Karpas-422 (cell line): Measurements from ENCODE around the gene B4GALT7. TPM values are rescaled to one million over a fixed set of nuclear protein-coding genes. Genes with fewer than 3 reads are reported as not detected.

Source experiments
- DNase-seq: peaks from one replicate; pipeline ENCODE4 v3.0.0-alpha.2; 2015
- H2AFZ ChIP-seq: fragments of 200-600 bp; sonication (generic); 2 replicates; pipeline ENCODE4 v1.6.1; 2014; ENCODE audit warnings: antibody characterized with exemption, low read length, mixed read lengths
- H3K27ac ChIP-seq: fragments of 200-600 bp; sonication (generic); 2 replicates; pipeline ENCODE4 v1.5.1; 2014; ENCODE audit warnings: mild to moderate bottlenecking, low read length, moderate library complexity
- H3K27me3 ChIP-seq: fragments of 200-600 bp; sonication (generic); 2 replicates; pipeline ENCODE4 v1.6.1; 2014; ENCODE audit warnings: low read length, mixed read lengths
- H3K36me3 ChIP-seq: fragments of 200-600 bp; sonication (generic); 2 replicates; pipeline ENCODE4 v1.6.1; 2014; ENCODE audit warnings: low read length, mixed read lengths; ENCODE audit not compliant: insufficient read depth
- H3K4me1 ChIP-seq: fragments of 200-600 bp; sonication (generic); 2 replicates; pipeline ENCODE4 v1.6.1; 2014; ENCODE audit warnings: mild to moderate bottlenecking, low read length, mixed read lengths
- H3K4me2 ChIP-seq: fragments of 200-600 bp; sonication (generic); 2 replicates; pipeline ENCODE4 v1.6.1; 2014; ENCODE audit warnings: low read length, low read depth, mild to moderate bottlenecking; ENCODE audit not compliant: poor library complexity, severe bottlenecking
- H3K4me3 ChIP-seq: fragments of 200-600 bp; sonication (generic); 2 replicates; pipeline ENCODE4 v1.5.1; 2014; ENCODE audit warnings: mild to moderate bottlenecking, antibody characterized with exemption, low read length, mixed read lengths
- H3K79me2 ChIP-seq: fragments of 200-600 bp; sonication (generic); 2 replicates; pipeline ENCODE4 v1.6.1; 2014; ENCODE audit warnings: mild to moderate bottlenecking, low read length, mixed read lengths
- H3K9ac ChIP-seq: fragments of 200-600 bp; sonication (generic); 2 replicates; pipeline ENCODE4 v1.6.0; 2014; ENCODE audit warnings: low read length
- H3K9me2 ChIP-seq: fragments of 200-600 bp; sonication (generic), shearing (Covaris generic); replicated peaks from 2 replicates; pipeline ENCODE4 v1.6.0; 2014; ENCODE audit warnings: mild to moderate bottlenecking, low read length, moderate library complexity; ENCODE audit not compliant: insufficient read depth
- H3K9me3 ChIP-seq: fragments of 300-700, 200-600 bp; sonication (generic); 2 replicates; pipeline ENCODE4 v1.6.1; 2014; ENCODE audit warnings: low read length, mixed read lengths
- H4K20me1 ChIP-seq: fragments of 200-600 bp; sonication (generic); 2 replicates; pipeline ENCODE4 v1.6.1; 2014; ENCODE audit warnings: mild to moderate bottlenecking, antibody characterized with exemption, low read length, low read depth; ENCODE audit not compliant: insufficient read depth
- total RNA-seq: library from RNA; depleted of rRNA; stranded (reverse); fragments of >200 nt; shearing (Covaris generic); gene quantifications from 2 replicates; pipeline ENCODE4 v1.2.3, GENCODE V29; 2014; ENCODE audit warnings: low replicate concordance

B4GALT7 gene
- total RNA-seq, 1 experiment from 2014 or later, result 24.8 TPM

GRCh38 chr5:177607452-177608192 is 7.7 kb downstream of the B4GALT7 start:
- Histone ChIP-seq H3K27me3 (no peaks in the 10 kb centered on the region), H3K4me3 (no peak overlapping the region), H4K20me1 (no peaks in the 10 kb centered on the region), H3K79me2 (peaks cover 5% of the 10 kb centered on the region; the same call in 1 of the 2 replicates), H3K9me2 (no peaks in the 10 kb centered on the region), H2AFZ (no peak overlapping the region), H3K27ac (no peak overlapping the region), H3K36me3 (no peaks in the 10 kb centered on the region; the same call in 1 of the 2 replicates), H3K4me1 (no peaks in the 10 kb centered on the region), H3K9ac (no peak overlapping the region), H3K9me3 (no peaks in the 10 kb centered on the region), H3K4me2 (no peak overlapping the region)
- peak; percentile 78 for DNase-seq

GRCh38 chr5:177608243-177609075 is 8.5 kb downstream of the B4GALT7 start:
- H3K27ac ChIP-seq, result no peak overlapping the region
- H3K79me2 ChIP-seq, result peaks cover 1% of the 10 kb centered on the region; the same call in 1 of the 2 replicates
- no peak overlapping the region for H3K4me2 ChIP-seq
- no peaks in the 10 kb centered on the region for H4K20me1 ChIP-seq
- no peak overlapping the region for H3K4me3 ChIP-seq
- no peak overlapping the region for H3K9ac ChIP-seq
- no peaks in the 10 kb centered on the region for H3K9me3 ChIP-seq
- H3K36me3 ChIP-seq, result no peaks in the 10 kb centered on the region; the same call in 1 of the 2 replicates
- H3K27me3 ChIP-seq, result no peaks in the 10 kb centered on the region
- H2AFZ ChIP-seq, result no peak overlapping the region
- DNase-seq, result no peak
- H3K9me2 ChIP-seq, result no peaks in the 10 kb centered on the region
- H3K4me1 ChIP-seq, result no peaks in the 10 kb centered on the region

- H3K9ac ChIP-seq, result no peak overlapping the region
Measured at GRCh38 chr5:177609076-177610059, 9.4 kb downstream of the B4GALT7 start.

DNA sequence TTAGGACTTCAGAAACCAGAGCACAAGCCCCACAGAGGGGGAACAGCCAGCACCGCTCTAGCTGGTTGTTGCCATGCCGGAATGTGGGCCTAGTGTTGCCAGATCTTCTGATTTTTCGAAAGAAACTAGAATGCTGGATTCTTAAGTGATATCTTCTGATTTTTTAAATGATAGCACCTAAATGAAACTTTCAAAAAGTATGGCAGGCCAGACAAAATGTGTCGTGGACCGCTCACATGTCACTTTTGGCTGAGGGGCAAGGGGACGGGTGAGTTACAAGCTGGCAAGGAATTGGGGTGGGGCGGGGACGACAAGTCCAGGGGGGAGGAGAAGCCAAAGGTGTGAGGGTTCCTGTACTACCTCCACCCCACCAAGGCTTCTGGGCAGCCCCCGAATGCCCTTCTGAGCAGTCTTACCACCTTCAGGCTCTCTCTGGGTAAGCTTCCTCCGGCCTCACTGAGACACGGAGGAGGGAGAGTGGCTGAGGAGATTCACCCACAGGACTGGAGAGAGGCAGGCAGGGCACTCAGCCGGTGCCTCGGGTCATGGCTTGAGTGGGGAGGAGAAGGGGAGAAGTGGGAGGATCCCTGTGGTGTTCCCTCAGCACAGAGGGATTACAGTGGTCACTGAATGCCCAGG is 10.3 kb downstream of the B4GALT7 start:
- no peak overlapping the region for H3K9ac ChIP-seq
- H3K79me2 ChIP-seq, result no peaks in the 10 kb centered on the region
- DNase-seq, result no peak

More at GRCh38 chr5:177609076-177610059, 9.4 kb downstream of the B4GALT7 start:
- DNase-seq, result peak; percentile 37
- Histone ChIP-seq H4K20me1 (no peaks in the 10 kb centered on the region), H2AFZ (no peak overlapping the region), H3K36me3 (no peaks in the 10 kb centered on the region; the same call in 1 of the 2 replicates), H3K4me2 (no peak overlapping the region), H3K4me1 (no peaks in the 10 kb centered on the region), H3K27ac (no peak overlapping the region), H3K27me3 (no peaks in the 10 kb centered on the region), H3K4me3 (no peak overlapping the region), H3K9me2 (no peaks in the 10 kb centered on the region), H3K79me2 (no peaks in the 10 kb centered on the region), H3K9me3 (no peaks in the 10 kb centered on the region)

DNA sequence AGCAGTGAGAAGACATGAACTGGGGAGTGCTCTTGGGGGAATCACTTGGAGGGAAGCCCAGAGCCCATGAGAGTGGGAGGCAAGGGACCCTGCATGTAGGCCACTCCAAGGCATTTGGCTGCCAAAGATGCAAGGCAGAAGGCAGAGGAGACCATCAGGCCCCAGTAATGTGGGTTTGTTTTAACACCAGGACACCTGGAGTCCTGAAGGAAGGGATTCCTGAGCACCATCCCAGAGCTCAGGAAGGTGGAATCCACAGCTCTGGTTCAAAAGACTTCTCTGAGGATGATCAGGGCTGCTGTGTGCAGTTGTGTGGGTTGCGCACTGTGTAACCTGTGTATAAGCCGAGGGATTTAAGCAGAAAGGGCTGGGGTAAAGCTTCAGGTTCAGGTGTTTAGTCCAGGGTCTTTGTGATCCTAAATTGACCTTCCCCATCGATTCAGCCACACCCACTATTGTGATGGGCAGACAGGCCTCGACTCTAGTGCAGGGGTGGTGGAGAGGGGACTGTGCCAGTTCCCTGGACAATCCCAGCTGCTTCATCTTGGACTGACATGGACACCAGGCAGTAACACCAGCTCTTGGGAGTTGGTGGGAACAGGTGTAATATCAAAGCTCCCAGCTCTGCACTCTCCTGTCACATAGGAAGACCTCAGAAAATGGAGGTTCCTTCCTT is 11.0 kb downstream of the B4GALT7 start:
- DNase-seq, result peak; percentile 41
- Histone ChIP-seq H3K79me2 (no peaks in the 10 kb centered on the region), H3K4me1 (no peaks in the 10 kb centered on the region), H3K27me3 (no peaks in the 10 kb centered on the region), H3K36me3 (no peaks in the 10 kb centered on the region; the same call in 1 of the 2 replicates), H3K9me2 (no peaks in the 10 kb centered on the region), H3K4me2 (no peak overlapping the region), H2AFZ (no peak overlapping the region), H4K20me1 (no peaks in the 10 kb centered on the region), H3K4me3 (no peak overlapping the region), H3K27ac (no peak overlapping the region), H3K9me3 (no peaks in the 10 kb centered on the region), H3K9ac (no peak overlapping the region)

More for the DNA sequence above, 10.3 kb downstream of the B4GALT7 start:
- H3K4me3 ChIP-seq, result no peak overlapping the region
- H3K27ac ChIP-seq, result no peak overlapping the region
- no peak overlapping the region for H3K4me2 ChIP-seq
- H3K36me3 ChIP-seq, result no peaks in the 10 kb centered on the region; the same call in 1 of the 2 replicates
- no peaks in the 10 kb centered on the region for H3K9me2 ChIP-seq
- H3K4me1 ChIP-seq, result no peaks in the 10 kb centered on the region
- H4K20me1 ChIP-seq, result no peaks in the 10 kb centered on the region
- H2AFZ ChIP-seq, result no peak overlapping the region
- H3K27me3 ChIP-seq, result no peaks in the 10 kb centered on the region
- no peaks in the 10 kb centered on the region for H3K9me3 ChIP-seq

- no peaks in the 10 kb centered on the region for H3K27me3 ChIP-seq
- H3K4me1 ChIP-seq, result no peaks in the 10 kb centered on the region
- H2AFZ ChIP-seq, result no peak overlapping the region
- no peak overlapping the region for H3K9ac ChIP-seq
- H3K27ac ChIP-seq, result no peak overlapping the region
- H3K4me2 ChIP-seq, result no peak overlapping the region
- H4K20me1 ChIP-seq, result no peaks in the 10 kb centered on the region
- no peaks in the 10 kb centered on the region for H3K79me2 ChIP-seq
- H3K9me3 ChIP-seq, result no peaks in the 10 kb centered on the region
- H3K4me3 ChIP-seq, result no peak overlapping the region
- H3K36me3 ChIP-seq, result no peaks in the 10 kb centered on the region; the same call in 1 of the 2 replicates
- no peaks in the 10 kb centered on the region for H3K9me2 ChIP-seq
- peak; percentile 38 for DNase-seq
Measured at GRCh38 chr5:177611446-177612214, 11.7 kb downstream of the B4GALT7 start.
